WTC11 (cell line): ENCODE measurements around the gene SLC7A14. TPM values are rescaled to one million over a fixed set of nuclear protein-coding genes. Genes with fewer than 3 reads are reported as not detected.

Source experiments
- ATAC-seq: fragments of 200-7000 bp; cut with Tn5 transposase; 2 replicates; pipeline ENCODE4 v1.10.0; 2021; ENCODE audit warnings: mild to moderate bottlenecking, moderate library complexity
- CTCF ChIA-PET: fragments of 300-600 bp; sonication (Branson Sonifier 250); formaldehyde crosslinking; loops from one replicate; lab custom pipeline; 2021; ENCODE audit warnings: antibody characterized with exemption; lab: Charles Lee
- POLR2A ChIA-PET: fragments of 350-600 bp; sonication (Branson Sonifier 250); formaldehyde crosslinking; loops from one replicate; lab custom pipeline; 2021; ENCODE audit warnings: antibody characterized with exemption; lab: Charles Lee
- DNase-seq: peaks from one replicate; pipeline ENCODE4 v3.0.0; 2021; ENCODE audit warnings: low spot score
- H3K27ac Mint-ChIP-seq: 2 replicates; pipeline ENCODE4 v1.8.0; 2021; ENCODE audit warnings: mixed read lengths
- H3K27me3 Mint-ChIP-seq: 2 replicates; pipeline ENCODE4 v1.8.0; 2021; ENCODE audit warnings: low read depth, mild to moderate bottlenecking, moderate library complexity, mixed read lengths
- H3K36me3 Mint-ChIP-seq: 2 replicates; pipeline ENCODE4 v1.8.0; 2021; ENCODE audit warnings: mixed read lengths
- H3K4me1 Mint-ChIP-seq: 2 replicates; pipeline ENCODE4 v1.8.0; 2022; ENCODE audit warnings: mixed read lengths
- H3K4me3 Mint-ChIP-seq: 2 replicates; pipeline ENCODE4 v1.8.0; 2021; ENCODE audit warnings: mild to moderate bottlenecking, moderate library complexity, mixed read lengths
- H3K9me3 Mint-ChIP-seq: 2 replicates; pipeline ENCODE4 v1.8.0; 2021; ENCODE audit warnings: mixed read lengths
- AR ChIP-seq: fragments of 250-450 bp; sonication (Bioruptor Pico); IDR thresholded peaks from 2 replicates; pipeline ENCODE4 v1.9.0; 2021; ENCODE audit warnings: mild to moderate bottlenecking
- ARID4B ChIP-seq: sonication (generic); formaldehyde crosslinking; IDR thresholded peaks from 2 replicates; pipeline ENCODE4 v1.8.0; 2023; ENCODE audit warnings: missing genetic modification reagents, mild to moderate bottlenecking, borderline replicate concordance
- CREB1 ChIP-seq: sonication (generic); formaldehyde crosslinking; IDR thresholded peaks from 2 replicates; pipeline ENCODE4 v1.8.0; 2023; ENCODE audit warnings: mild to moderate bottlenecking, missing genetic modification reagents
- GABPB1 ChIP-seq: sonication (generic); formaldehyde crosslinking; IDR thresholded peaks from 2 replicates; pipeline ENCODE4 v1.8.1; 2023; ENCODE audit warnings: mild to moderate bottlenecking, missing genetic modification reagents
- HMGA2 ChIP-seq: fragments of 250-450 bp; sonication (Bioruptor Pico); IDR thresholded peaks from 2 replicates; pipeline ENCODE4 v1.4.0; 2021; ENCODE audit warnings: mild to moderate bottlenecking, moderate library complexity
- HMGXB4 ChIP-seq: sonication (generic); formaldehyde crosslinking; IDR thresholded peaks from 2 replicates; pipeline ENCODE4 v1.8.1; 2023; ENCODE audit warnings: mild to moderate bottlenecking, moderate library complexity, missing genetic modification reagents
- IRF1 ChIP-seq: sonication (generic); formaldehyde crosslinking; IDR thresholded peaks from 2 replicates; pipeline ENCODE4 v1.8.0; 2023; ENCODE audit warnings: missing genetic modification reagents
- JAZF1 ChIP-seq: fragments of 250-450 bp; sonication (Bioruptor Pico); IDR thresholded peaks from 2 replicates; pipeline ENCODE4 v1.9.0; 2021; ENCODE audit warnings: moderate library complexity, mild to moderate bottlenecking, inconsistent platforms
- NFE2L1 ChIP-seq: sonication (generic); formaldehyde crosslinking; IDR thresholded peaks from 2 replicates; pipeline ENCODE4 v1.8.1; 2023; ENCODE audit warnings: missing genetic modification reagents
- PRDM15 ChIP-seq: sonication (generic); formaldehyde crosslinking; IDR thresholded peaks from 2 replicates; pipeline ENCODE4 v1.8.0; 2022; ENCODE audit warnings: missing genetic modification reagents
- SP1 ChIP-seq: sonication (generic); formaldehyde crosslinking; conservative IDR thresholded peaks from 2 replicates; pipeline ENCODE4 v1.8.1; 2022; ENCODE audit warnings: missing genetic modification reagents
- ZNF512 ChIP-seq: sonication (generic); formaldehyde crosslinking; IDR thresholded peaks from 2 replicates; pipeline ENCODE4 v1.8.1; 2022; ENCODE audit warnings: missing genetic modification reagents, borderline replicate concordance
- ZSCAN18 ChIP-seq: fragments of 250-450 bp; sonication (Bioruptor Pico); IDR thresholded peaks from 2 replicates; pipeline ENCODE4 v2.1.2; 2022; ENCODE audit warnings: mild to moderate bottlenecking, moderate library complexity
- total RNA-seq: library from RNA; stranded (reverse); gene quantifications from 3 replicates; pipeline ENCODE4 v1.2.3, GENCODE V29; 2021

Gene SLC7A14
- total RNA-seq, 1 experiment from 2014 or later: 0.68 TPM

GRCh38 chr3:170598091-170598502 lies 12.2 kb upstream of the SLC7A14 start (continued):
- TF ChIP-seq PRDM15 (CRISPR knock-in tag): no peak
- no peak for TF ChIP-seq HMGA2 (CRISPR knock-in tag)
- TF ChIP-seq GABPB1 (CRISPR knock-in tag): no peak
- no peak for TF ChIP-seq HMGXB4 (CRISPR knock-in tag)
- TF ChIP-seq AR: no peak

- no peak for ATAC-seq
- H3K27me3 Mint-ChIP-seq: no peaks in the 10 kb centered on the region; the same call in 1 of the 2 replicates
- no peaks in the 10 kb centered on the region for H3K9me3 Mint-ChIP-seq
- H3K27ac Mint-ChIP-seq: no peak overlapping the region
- TF ChIP-seq SP1 (CRISPR knock-in tag) (no peak), NFE2L1 (CRISPR knock-in tag) (no peak), JAZF1 (CRISPR knock-in tag) (no peak), ZSCAN18 (CRISPR knock-in tag) (no peak), GABPB1 (CRISPR knock-in tag) (no peak)
- TF ChIP-seq, all 79 proteins: peak for 0
- ChIA-PET POLR2A (no interaction called here), CTCF (no interaction called here)
- no peaks in the 10 kb centered on the region for H3K36me3 Mint-ChIP-seq
- H3K4me1 Mint-ChIP-seq: peaks cover 2% of the 10 kb centered on the region; the same call in 1 of the 2 replicates
- no peak for DNase-seq
- H3K4me3 Mint-ChIP-seq: no peak overlapping the region
These were observed 8.7 kb upstream of the SLC7A14 start for GRCh38 chr3:170594528-170594927.

- DNase-seq (no peak), ATAC-seq (no peak)
- H3K27ac Mint-ChIP-seq: no peak overlapping the region
- ChIA-PET POLR2A (no interaction called here), CTCF (no interaction called here)
- no peaks in the 10 kb centered on the region for H3K9me3 Mint-ChIP-seq
- H3K4me3 Mint-ChIP-seq: no peak overlapping the region
- H3K27me3 Mint-ChIP-seq: no peaks in the 10 kb centered on the region; the same call in 1 of the 2 replicates
- no peaks in the 10 kb centered on the region for H3K36me3 Mint-ChIP-seq
- peaks cover 6% of the 10 kb centered on the region for H3K4me1 Mint-ChIP-seq
- TF ChIP-seq IRF1 (no peak), ARID4B (no peak), CREB1 (CRISPR knock-in tag) (no peak), ZNF512 (CRISPR knock-in tag) (no peak)
These were observed 7.8 kb upstream of the SLC7A14 start for GRCh38 chr3:170593634-170594033.
